ENCODE measurements around the gene STAB2. TPM values are rescaled to one million over a fixed set of nuclear protein-coding genes. Genes with fewer than 3 reads are reported as not detected.

STAB2 gene
- total RNA-seq, 1 donor = not detected

DNA sequence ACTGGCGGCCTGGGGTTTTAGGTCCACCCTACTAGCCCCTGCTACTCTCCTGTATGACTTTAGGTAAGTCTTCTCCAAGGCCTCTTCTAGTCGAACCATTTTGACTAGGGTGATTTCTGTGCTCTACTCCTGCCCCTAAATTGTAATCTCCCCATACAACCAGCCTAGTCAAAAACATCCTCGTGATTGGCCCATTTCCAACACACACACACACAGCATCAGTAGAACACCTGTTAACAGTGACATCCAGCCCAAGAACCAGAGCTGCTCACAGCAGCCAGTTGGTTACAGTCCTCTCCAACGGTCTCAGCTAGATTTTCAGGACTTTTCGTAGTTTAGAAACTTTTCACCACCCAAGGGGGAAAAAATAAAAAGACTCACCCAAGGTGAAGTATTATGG is 223.0 kb downstream of the STAB2 start:
- Histone ChIP-seq H3K9me3 (ENCODE audit: low read depth, low read length) (no peaks in the 10 kb centered on the region), H3K36me3 (ENCODE audit: insufficient read depth, low read length) (peaks cover 27% of the 10 kb centered on the region), H3K4me1 (ENCODE audit: insufficient read depth, low read length) (peaks cover 24% of the 10 kb centered on the region), H4K20me1 (ENCODE audit: insufficient read depth, low read length) (no peaks in the 10 kb centered on the region), H3K4me2 (ENCODE audit: insufficient read depth, low read length) (no peak overlapping the region), H3K79me2 (ENCODE audit: insufficient read depth, low read length) (peaks cover 18% of the 10 kb centered on the region), H3K27me3 (ENCODE audit: insufficient read depth, low read length) (no peaks in the 10 kb centered on the region), H2AFZ (ENCODE audit: low read length) (no peak overlapping the region), H3K4me3 (ENCODE audit: insufficient read depth, low read length) (no peak overlapping the region), H3K27ac (ENCODE audit: low read depth, low read length) (no peak overlapping the region)
- no peak for TF ChIP-seq CTCF (IDR thresholded peaks at IDR 0.05; ENCODE audit: extremely low read depth, low read depth, low read length)
- DNase-seq (ENCODE audit: insufficient read length, low spot score, missing footprints) = no peak

DNA sequence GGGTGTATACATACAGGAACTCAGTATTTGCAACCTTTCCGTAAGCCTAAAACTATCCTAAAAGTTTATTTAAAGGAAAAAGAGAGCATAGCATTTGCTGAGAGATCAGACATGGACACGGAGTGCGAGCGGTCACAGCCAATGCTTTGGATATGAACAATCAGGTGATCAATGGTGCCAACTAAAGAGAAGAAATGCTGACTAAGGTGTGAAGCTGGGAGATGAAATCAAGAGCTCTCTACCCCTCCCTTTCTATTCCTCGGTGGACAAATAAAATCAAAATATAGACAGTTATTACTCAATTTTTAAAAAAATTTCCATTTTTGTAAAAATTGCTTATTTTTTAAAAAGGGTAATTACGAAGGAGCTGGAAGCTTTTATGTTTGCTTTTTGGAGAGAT is 224.7 kb downstream of the STAB2 start:
- Histone ChIP-seq H3K4me1 (ENCODE audit: insufficient read depth, low read length) (peaks cover 11% of the 10 kb centered on the region), H2AFZ (ENCODE audit: low read length) (no peak overlapping the region), H3K27me3 (ENCODE audit: insufficient read depth, low read length) (no peaks in the 10 kb centered on the region), H3K4me3 (ENCODE audit: insufficient read depth, low read length) (no peak overlapping the region), H3K36me3 (ENCODE audit: insufficient read depth, low read length) (peaks cover 27% of the 10 kb centered on the region), H3K9me3 (ENCODE audit: low read depth, low read length) (no peaks in the 10 kb centered on the region), H3K79me2 (ENCODE audit: insufficient read depth, low read length) (peaks cover 26% of the 10 kb centered on the region), H3K27ac (ENCODE audit: low read depth, low read length) (no peak overlapping the region), H3K4me2 (ENCODE audit: insufficient read depth, low read length) (no peak overlapping the region), H4K20me1 (ENCODE audit: insufficient read depth, low read length) (no peaks in the 10 kb centered on the region)
- TF ChIP-seq CTCF (IDR thresholded peaks at IDR 0.05; ENCODE audit: extremely low read depth, low read depth, low read length) = no peak
- no peak for DNase-seq (ENCODE audit: insufficient read length, low spot score, missing footprints)

DNA sequence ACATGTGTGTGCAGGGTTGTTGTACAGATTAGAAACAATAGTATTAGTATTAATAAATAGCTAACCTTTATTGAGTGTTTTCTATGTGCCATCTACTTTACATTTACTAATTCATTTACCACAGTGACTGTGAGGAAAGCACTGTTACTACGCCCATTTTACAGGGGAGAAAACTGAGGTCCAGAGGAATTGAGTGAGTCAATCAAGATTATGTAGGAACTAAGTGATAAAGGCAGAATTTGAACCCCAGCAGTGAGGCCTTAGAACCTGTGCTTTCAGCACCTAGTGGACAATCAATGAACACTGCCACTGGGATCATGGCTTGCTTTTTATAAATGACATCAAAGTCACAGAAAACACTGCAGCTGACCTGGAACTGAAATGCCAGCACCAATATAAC is 225.7 kb downstream of the STAB2 start:
- Histone ChIP-seq H3K27ac (ENCODE audit: low read depth, low read length) (no peak overlapping the region), H3K4me1 (ENCODE audit: insufficient read depth, low read length) (peaks cover 4% of the 10 kb centered on the region), H3K79me2 (ENCODE audit: insufficient read depth, low read length) (peaks cover 30% of the 10 kb centered on the region), H3K36me3 (ENCODE audit: insufficient read depth, low read length) (peaks cover 27% of the 10 kb centered on the region), H2AFZ (ENCODE audit: low read length) (no peak overlapping the region), H3K9me3 (ENCODE audit: low read depth, low read length) (no peaks in the 10 kb centered on the region), H3K4me2 (ENCODE audit: insufficient read depth, low read length) (no peak overlapping the region), H4K20me1 (ENCODE audit: insufficient read depth, low read length) (no peaks in the 10 kb centered on the region), H3K4me3 (ENCODE audit: insufficient read depth, low read length) (no peak overlapping the region), H3K27me3 (ENCODE audit: insufficient read depth, low read length) (no peaks in the 10 kb centered on the region)
- no peak for TF ChIP-seq CTCF (IDR thresholded peaks at IDR 0.05; ENCODE audit: extremely low read depth, low read depth, low read length)
- DNase-seq (ENCODE audit: insufficient read length, low spot score, missing footprints) = no peak

DNA sequence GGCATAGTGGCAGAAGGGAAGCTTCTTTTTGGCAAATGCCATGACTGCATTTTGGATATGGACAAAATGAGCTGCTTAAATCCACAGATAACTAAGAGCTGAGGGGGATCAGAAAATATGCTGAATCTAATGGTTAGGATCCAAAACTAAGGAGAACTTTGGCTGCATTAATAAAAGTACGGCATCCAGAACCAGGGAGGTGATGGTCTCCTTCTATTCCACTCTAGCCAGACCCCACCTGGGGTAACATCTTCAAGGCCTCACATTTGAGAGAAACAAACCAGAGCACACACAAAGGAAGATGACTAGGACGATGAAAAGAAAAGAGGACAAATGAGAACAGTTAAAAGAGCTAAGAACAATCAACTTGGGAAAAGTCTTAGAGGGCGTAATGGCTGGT is 226.4 kb downstream of the STAB2 start:
- no peak overlapping the region for H3K4me2 ChIP-seq (ENCODE audit: insufficient read depth, low read length)
- TF ChIP-seq CTCF (IDR thresholded peaks at IDR 0.05; ENCODE audit: extremely low read depth, low read depth, low read length) = no peak
- H4K20me1 ChIP-seq (ENCODE audit: insufficient read depth, low read length) = no peaks in the 10 kb centered on the region
- H3K4me3 ChIP-seq (ENCODE audit: insufficient read depth, low read length) = no peak overlapping the region
- peaks cover 4% of the 10 kb centered on the region for H3K4me1 ChIP-seq (ENCODE audit: insufficient read depth, low read length)
- DNase-seq (ENCODE audit: insufficient read length, low spot score, missing footprints) = no peak
- no peaks in the 10 kb centered on the region for H3K9me3 ChIP-seq (ENCODE audit: low read depth, low read length)
- H3K27ac ChIP-seq (ENCODE audit: low read depth, low read length) = no peak overlapping the region
- H3K79me2 ChIP-seq (ENCODE audit: insufficient read depth, low read length) = peaks cover 28% of the 10 kb centered on the region
- H3K36me3 ChIP-seq (ENCODE audit: insufficient read depth, low read length) = peaks cover 27% of the 10 kb centered on the region
- no peak overlapping the region for H2AFZ ChIP-seq (ENCODE audit: low read length)
- no peaks in the 10 kb centered on the region for H3K27me3 ChIP-seq (ENCODE audit: insufficient read depth, low read length)
